Neuronal stem cell (in vitro differentiated cells): ENCODE data around the gene BCAS3.

Experiments used
- DNase-seq: peaks from one replicate; pipeline ENCODE4 v3.0.0-alpha.2; 2013; ENCODE audit warnings: low spot score
- H2AFZ ChIP-seq: one replicate; pipeline ENCODE4 v1.6.1; 2013; ENCODE audit warnings: mild to moderate bottlenecking, low read length, inconsistent platforms
- H2AK5ac ChIP-seq: 2 replicates; pipeline ENCODE4 v1.6.1; 2013; ENCODE audit warnings: low read depth, mild to moderate bottlenecking, inconsistent platforms, low read length, moderate library complexity, mixed read lengths
- H2BK120ac ChIP-seq: 2 replicates; pipeline ENCODE4 v1.6.1; 2013; ENCODE audit warnings: low read depth, mild to moderate bottlenecking, inconsistent platforms, low read length, moderate library complexity, mixed read lengths
- H2BK12ac ChIP-seq: one replicate; pipeline ENCODE4 v1.6.1; 2013; ENCODE audit warnings: low read length, inconsistent platforms
- H2BK15ac ChIP-seq: 2 replicates; pipeline ENCODE4 v1.6.1; 2013; ENCODE audit warnings: mild to moderate bottlenecking, low read length, inconsistent platforms, mixed read lengths
- H2BK5ac ChIP-seq: one replicate; pipeline ENCODE4 v1.6.1; 2013; ENCODE audit warnings: inconsistent platforms, mild to moderate bottlenecking, low read length, moderate library complexity
- H3K14ac ChIP-seq: one replicate; pipeline ENCODE4 v1.6.1; 2013; ENCODE audit warnings: low read length, inconsistent platforms
- H3K18ac ChIP-seq: 2 replicates; pipeline ENCODE4 v1.6.1; 2013; ENCODE audit warnings: low read length, inconsistent platforms
- H3K23ac ChIP-seq: 2 replicates; pipeline ENCODE4 v1.6.1; 2013; ENCODE audit warnings: low read depth, mild to moderate bottlenecking, mixed read lengths, low read length, inconsistent platforms; ENCODE audit not compliant: poor library complexity
- H3K27ac ChIP-seq: replicated peaks from 3 replicates; pipeline ENCODE4 v1.5.1; 2013; ENCODE audit warnings: low read length, inconsistent platforms
- H3K27me3 ChIP-seq, 3 experiments: 2 replicates each; pipeline ENCODE4 v1.6.1; 2013; ENCODE audit warnings: low read length in 3 of 3, mild to moderate bottlenecking in 2 of 3, inconsistent platforms in 1 of 3, low read depth in 1 of 3, mixed read lengths in 1 of 3, moderate library complexity in 1 of 3; ENCODE audit not compliant: control insufficient read depth in 3 of 3, insufficient read depth in 3 of 3
- H3K36me3 ChIP-seq, 2 donors: replicated peaks in 1 of 2; 2 replicates each; pipeline ENCODE4 v1.6.1; 2013; ENCODE audit warnings: low read length in 2 of 2; ENCODE audit not compliant: control insufficient read depth in 2 of 2, insufficient read depth in 2 of 2
- H3K4ac ChIP-seq: 2 replicates; pipeline ENCODE4 v1.6.1; 2013; ENCODE audit warnings: inconsistent platforms, mild to moderate bottlenecking, low read length, moderate library complexity
- H3K4me1 ChIP-seq, 2 donors: 1 replicate in 1 of 2; 2 replicates in 1 of 2; pipeline ENCODE4 v1.6.1; 2013; ENCODE audit warnings: low read length in 2 of 2, low read depth in 1 of 2; ENCODE audit not compliant: control insufficient read depth in 2 of 2, insufficient read depth in 1 of 2
- H3K4me2 ChIP-seq: one replicate; pipeline ENCODE4 v1.6.1; 2013; ENCODE audit warnings: mild to moderate bottlenecking, low read length, inconsistent platforms; ENCODE audit not compliant: insufficient read depth, poor library complexity, severe bottlenecking
- H3K4me3 ChIP-seq, 2 donors: 2 replicates each; pipeline ENCODE4 v1.5.1; 2013; ENCODE audit warnings: low read length in 2 of 2, mild to moderate bottlenecking in 2 of 2, inconsistent platforms in 1 of 2, moderate library complexity in 1 of 2
- H3K79me1 ChIP-seq: one replicate; pipeline ENCODE4 v1.6.1; 2013; ENCODE audit warnings: low read depth, mild to moderate bottlenecking, inconsistent platforms, low read length, moderate library complexity
- H3K9ac ChIP-seq: one replicate; pipeline ENCODE4 v1.6.1; 2013; ENCODE audit warnings: mild to moderate bottlenecking, low read depth, low read length, inconsistent platforms; ENCODE audit not compliant: poor library complexity
- H3K9me3 ChIP-seq, 2 donors: replicated peaks in 1 of 2; 2 replicates each; pipeline versions ENCODE3 to v1.6.1; 2013; ENCODE audit warnings: low read length in 2 of 2, mild to moderate bottlenecking in 2 of 2, inconsistent platforms in 1 of 2, low read depth in 1 of 2, mixed read lengths in 1 of 2, moderate library complexity in 1 of 2; ENCODE audit not compliant: control insufficient read depth in 2 of 2, insufficient read depth in 1 of 2
- H4K8ac ChIP-seq: one replicate; pipeline ENCODE4 v1.6.1; 2013; ENCODE audit warnings: low read depth, mild to moderate bottlenecking, inconsistent platforms, low read length, moderate library complexity
- H4K91ac ChIP-seq: one replicate; pipeline ENCODE4 v1.6.1; 2013; ENCODE audit warnings: low read length, low read depth, mild to moderate bottlenecking, inconsistent platforms; ENCODE audit not compliant: poor library complexity
- WGBS, 2 donors: extraction: QIAGEN DNeasy Blood & Tissue Kit; methylation state at CpG; one replicate each; pipeline ENCODE4 v1.1.7; 2013; ENCODE audit warnings: missing lambda C conversion rate in 2 of 2, mixed read lengths in 1 of 2; ENCODE audit not compliant: insufficient read length in 2 of 2, insufficient replicate concordance in 1 of 2; ENCODE audit errors: extremely low coverage in 2 of 2; 5-methylcytosine and 5-hydroxymethylcytosine counted together

The BCAS3 gene

DNA sequence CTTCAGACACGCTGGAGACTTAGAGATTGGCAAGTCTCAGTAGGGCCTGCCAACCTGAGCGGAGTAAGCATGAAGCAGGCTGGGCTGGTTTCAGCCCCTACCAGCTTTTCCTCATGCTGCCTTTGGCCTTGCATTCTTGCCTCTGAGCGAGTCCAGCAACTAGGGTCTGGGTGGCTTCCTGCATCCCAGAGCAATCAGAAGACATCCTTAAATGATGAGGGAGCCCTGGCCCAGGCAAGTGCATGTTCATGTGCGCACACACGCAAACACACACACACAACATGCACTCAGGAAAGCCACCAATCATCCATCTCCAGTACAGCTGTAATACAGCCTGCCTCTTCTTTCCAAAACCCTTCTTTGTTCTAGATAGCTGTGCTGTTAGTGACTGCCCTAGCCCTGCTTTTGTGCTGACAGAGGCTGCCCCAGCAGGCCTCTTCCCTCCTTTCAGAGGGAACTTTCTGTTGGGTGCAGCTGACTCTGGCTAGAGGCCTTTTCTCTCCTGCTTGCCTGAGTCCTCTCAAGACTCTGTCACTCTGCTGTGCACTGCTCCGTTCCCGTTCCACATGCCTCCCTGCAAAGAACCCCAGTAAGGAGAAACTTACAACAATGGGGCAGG lies 691.3 kb downstream of the BCAS3 start:
- Histone ChIP-seq H2BK120ac (no peak overlapping the region), H3K4ac (no peak overlapping the region), H4K91ac (no peak overlapping the region), H3K9me3 (peaks cover 0 to 2% of the 10 kb centered on the region in 2 donors), H3K14ac (no peak overlapping the region), H4K8ac (no peak overlapping the region), H3K18ac (peak overlapping the region; percentile 54), H3K27ac (peak overlapping the region; percentile 11), H3K4me2 (no peak overlapping the region), H3K27me3 (no peaks in the 10 kb centered on the region), H2BK5ac (no peak overlapping the region), H2BK15ac (no peak overlapping the region), H3K79me1 (no peaks in the 10 kb centered on the region), H3K4me1 (peaks cover 6 to 14% of the 10 kb centered on the region in 2 donors), H3K36me3 (no peaks in the 10 kb centered on the region), H2BK12ac (no peak overlapping the region), H3K4me3 (no peak overlapping the region), H2AK5ac (no peak overlapping the region), H2AFZ (peak overlapping the region; percentile 69), H3K9ac (no peak overlapping the region), H3K23ac (no peak overlapping the region)
- no peak for DNase-seq
- WGBS, 2 donors = no CpG with 5 or more reads among the region's 7 CpGs

DNA sequence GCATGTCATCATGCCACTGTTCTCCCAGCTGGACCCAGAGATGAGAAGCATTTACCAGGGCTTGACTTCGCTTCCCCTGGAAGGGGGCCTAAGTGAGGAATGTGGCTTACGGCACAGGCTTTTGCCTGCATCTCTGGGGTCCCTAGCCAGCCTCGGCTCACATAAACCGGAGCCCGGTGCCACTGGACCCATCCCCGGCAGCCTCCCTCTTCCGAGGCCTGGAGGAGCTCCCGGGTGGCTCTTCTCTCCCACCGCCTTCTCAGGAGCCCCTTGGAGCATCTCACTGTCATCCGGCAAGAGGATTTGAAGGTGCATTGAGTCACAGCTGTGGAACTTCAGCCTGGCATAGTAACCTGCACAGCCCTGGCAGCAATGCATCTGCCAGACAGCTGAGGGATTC lies 692.1 kb downstream of the BCAS3 start:
- Histone ChIP-seq H3K4ac (no peak overlapping the region), H3K4me3 (no peak overlapping the region), H3K4me2 (no peak overlapping the region), H3K9ac (no peak overlapping the region), H3K36me3 (no peaks in the 10 kb centered on the region), H4K91ac (no peak overlapping the region), H3K23ac (peak overlapping the region; percentile 6), H3K9me3 (peaks cover 0 to 2% of the 10 kb centered on the region in 2 donors), H2BK15ac (peak overlapping the region; percentile 35), H4K8ac (no peak overlapping the region), H2AFZ (peak overlapping the region; percentile 69), H2AK5ac (peak overlapping the region; percentile 3), H3K79me1 (no peaks in the 10 kb centered on the region), H3K4me1 (peaks cover 6 to 14% of the 10 kb centered on the region in 2 donors), H3K27ac (no peak overlapping the region), H2BK5ac (no peak overlapping the region), H2BK12ac (no peak overlapping the region), H2BK120ac (no peak overlapping the region), H3K27me3 (no peaks in the 10 kb centered on the region), H3K18ac (peak overlapping the region; percentile 45), H3K14ac (no peak overlapping the region)
- WGBS, 2 donors = no CpG with 5 or more reads among the region's 10 CpGs
- no peak for DNase-seq

DNA sequence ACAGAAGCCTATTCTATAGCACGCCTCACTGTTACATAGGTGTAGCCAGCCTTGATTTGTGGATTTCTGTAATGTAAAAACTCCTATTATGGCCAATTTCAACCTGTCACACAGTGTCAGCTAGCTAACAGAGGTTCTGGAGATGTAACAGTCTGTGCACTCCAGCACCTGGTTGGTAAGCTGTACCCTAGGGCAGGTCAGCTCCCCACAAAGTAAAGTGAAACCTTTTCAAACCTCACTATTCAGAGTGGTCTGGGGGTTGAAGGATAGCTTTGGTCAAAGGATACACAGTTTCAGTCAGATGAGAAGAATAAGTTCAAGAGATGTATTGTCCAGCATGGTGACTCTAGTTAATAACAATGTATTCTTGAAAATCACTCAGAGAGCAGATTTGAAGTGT lies 693.5 kb downstream of the BCAS3 start:
- peaks cover 0 to 2% of the 10 kb centered on the region in 2 donors for H3K9me3 ChIP-seq
- H2BK15ac ChIP-seq = no peak overlapping the region
- H3K18ac ChIP-seq = no peak overlapping the region
- DNase-seq = no peak
- H3K4ac ChIP-seq = no peak overlapping the region
- no peak overlapping the region for H3K14ac ChIP-seq
- H2BK12ac ChIP-seq = no peak overlapping the region
- no CpG with 5 or more reads among the region's 1 CpG for WGBS, 2 donors
- H3K4me3 ChIP-seq = no peak overlapping the region
- no peaks in the 10 kb centered on the region for H3K36me3 ChIP-seq
- no peak overlapping the region for H2AFZ ChIP-seq
- no peak overlapping the region for H2BK120ac ChIP-seq
- no peak overlapping the region for H2BK5ac ChIP-seq
- peaks cover 6 to 14% of the 10 kb centered on the region in 2 donors for H3K4me1 ChIP-seq
- no peak overlapping the region for H3K27ac ChIP-seq
- no peak overlapping the region for H4K8ac ChIP-seq
- no peak overlapping the region for H3K9ac ChIP-seq
- no peak overlapping the region for H2AK5ac ChIP-seq
- H4K91ac ChIP-seq = no peak overlapping the region
- H3K27me3 ChIP-seq = no peaks in the 10 kb centered on the region
- H3K23ac ChIP-seq = no peak overlapping the region
- H3K79me1 ChIP-seq = no peaks in the 10 kb centered on the region
- no peak overlapping the region for H3K4me2 ChIP-seq

DNA sequence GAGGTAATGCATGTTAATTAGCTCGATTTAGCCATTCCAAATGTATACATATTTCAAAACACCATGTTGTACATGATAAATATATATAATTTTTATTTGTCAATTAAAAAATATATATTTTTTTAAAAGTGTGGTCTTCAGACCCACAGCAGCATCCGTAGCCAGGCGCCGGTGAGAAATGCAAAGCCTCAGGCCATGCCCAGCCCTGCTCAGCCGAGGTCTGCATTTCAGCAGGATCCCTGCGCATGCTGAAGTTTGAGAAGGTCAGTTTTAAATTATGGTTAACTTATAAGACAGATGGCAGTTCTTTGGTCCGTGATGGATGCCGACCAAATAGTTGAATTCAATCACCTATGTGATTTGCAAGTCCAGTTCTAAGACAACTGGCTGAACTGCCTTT lies 694.0 kb downstream of the BCAS3 start:
- H3K27me3 ChIP-seq = no peaks in the 10 kb centered on the region
- H3K27ac ChIP-seq = no peak overlapping the region
- no peak overlapping the region for H3K23ac ChIP-seq
- H2AFZ ChIP-seq = no peak overlapping the region
- H2BK15ac ChIP-seq = no peak overlapping the region
- H2BK12ac ChIP-seq = no peak overlapping the region
- H3K18ac ChIP-seq = no peak overlapping the region
- no peak overlapping the region for H4K8ac ChIP-seq
- no peak overlapping the region for H3K9ac ChIP-seq
- no peak overlapping the region for H2BK120ac ChIP-seq
- no peak overlapping the region for H3K4ac ChIP-seq
- no peaks in the 10 kb centered on the region for H3K36me3 ChIP-seq
- no peak overlapping the region for H3K4me2 ChIP-seq
- peaks cover 6 to 14% of the 10 kb centered on the region in 2 donors for H3K4me1 ChIP-seq
- no peak overlapping the region for H4K91ac ChIP-seq
- H2BK5ac ChIP-seq = no peak overlapping the region
- H3K14ac ChIP-seq = no peak overlapping the region
- no peak for DNase-seq
- no peak overlapping the region for H3K4me3 ChIP-seq
- H2AK5ac ChIP-seq = no peak overlapping the region
- no peaks in the 10 kb centered on the region for H3K79me1 ChIP-seq
- no CpG with 5 or more reads among the region's 8 CpGs for WGBS, 2 donors
- H3K9me3 ChIP-seq = peaks cover 0 to 2% of the 10 kb centered on the region in 2 donors
